ENCODE data around the gene MCCD1. TPM values are rescaled to one million over a fixed set of nuclear protein-coding genes. Genes with fewer than 3 reads are reported as not detected.

The MCCD1 gene
- total and polyA plus RNA-seq, 2 experiments from 2014 or later = not detected

- H3K27ac ChIP-seq (ENCODE audit: low read depth) = no peak within 1 kb of the TSS
- H3K36me3 ChIP-seq (ENCODE audit: insufficient read depth) = no peaks in the 10 kb centered on the region
- Mint-ChIP-seq H3K36me3 (ENCODE audit: low read depth) (no peaks in the 10 kb centered on the region; the same call in 2 of the 3 replicates), H3K4me1 (peaks cover 17% of the 10 kb centered on the region), H3K27me3 (ENCODE audit: insufficient read depth, low read depth, poor library complexity) (peaks cover 21% of the 10 kb centered on the region), H3K9me3 (no peaks in the 10 kb centered on the region; the same call in 2 of the 3 replicates), H3K4me3 (no peak within 1 kb of the TSS; the same call in 2 of the 3 replicates), H3K27ac (no peak within 1 kb of the TSS)
- H3K4me3 ChIP-seq = no peak within 1 kb of the TSS
- no peak within 1 kb of the TSS for H3K4me2 ChIP-seq
- DNase-seq (ENCODE audit: low spot score) (no peak), ATAC-seq (peak; percentile 14; the same call in 1 of the 3 replicates)
- TF ChIP-seq CTCF (conservative IDR thresholded peaks at IDR 0.05; ENCODE audit: low read depth in 2 of 2) (no peak), CREB1 (CRISPR knock-in tag; IDR thresholded peaks at IDR 0.05; ENCODE audit: low read depth) (no peak), JUNB (IDR thresholded peaks at IDR 0.05; ENCODE audit: unreplicated experiment) (no peak), REST (IDR thresholded peaks at IDR 0.05; ENCODE audit: unreplicated experiment) (no peak), NANOG (IDR thresholded peaks at IDR 0.05; ENCODE audit: borderline replicate concordance) (no peak), ZNF462 (CRISPR knock-in tag; IDR thresholded peaks at IDR 0.05) (no peak), ZNF114 (CRISPR knock-in tag; IDR thresholded peaks at IDR 0.05) (no peak)
- H3F3A ChIP-seq (replicated peaks; ENCODE audit: low read depth) = no peaks in the 10 kb centered on the region
- H3K4me1 ChIP-seq (ENCODE audit: insufficient read depth) = peaks cover 5% of the 10 kb centered on the region; the same call in 1 of the 2 replicates
- H3K27me3 ChIP-seq (ENCODE audit: insufficient read depth) = no peaks in the 10 kb centered on the region
- H2AFZ ChIP-seq = 0 out of 2 replicates have a peak within 1 kb of the TSS, but pooled peaks have one; percentile 7
- no peaks in the 10 kb centered on the region for H4K20me1 ChIP-seq (replicated peaks; ENCODE audit: insufficient read depth)
- H3K79me2 ChIP-seq (replicated peaks; ENCODE audit: insufficient read depth) = no peaks in the 10 kb centered on the region
- H3K9me2 ChIP-seq (ENCODE audit: insufficient read depth) = no peaks in the 10 kb centered on the region
These were observed 43.5 kb downstream of the MCCD1 start, which contains the start of gene LTA for GRCh38 chr6:31572041-31572911. LTA (plus strand) TSS chr6:31572289; CDS start chr6:31572743, 454 bp downstream.

All from GM23338 (cell line).